Stimulated activated CD4-positive, alpha-beta T cell treated with anti-CD3 and anti-CD28 coated beads, Interleukin-15, amount 100 ng/mL, for 1 hour (primary cell): Measurements from ENCODE around the gene KSR1.
A peak's percentile ranks its signal among the peaks of the same experiment; 100 is the strongest.
"Not testable (repeated sequence)": the region's sequence is repeated elsewhere in the genome, so short reads cannot be mapped to it uniquely, and the experiment has no call there.

Experiments used
- DNase-seq, 2 donors: peaks; one replicate each; pipeline ENCODE4 v3.0.0-alpha.2; 2020; ENCODE audit warnings: low read depth in 1 of 2, low spot score in 1 of 2

The KSR1 gene

GRCh38 chr17:27653449-27653971 lies 197.3 kb downstream of the KSR1 start:
- DNase-seq, result not testable (repeated sequence)

GRCh38 chr17:27654136-27654535 lies 197.9 kb downstream of the KSR1 start:
- no peak for DNase-seq

GRCh38 chr17:27654654-27655524 lies 198.6 kb downstream of the KSR1 start:
- peak; percentile 23 to 55 for DNase-seq

GRCh38 chr17:27655525-27656111 lies 199.4 kb downstream of the KSR1 start:
- DNase-seq, result not testable (repeated sequence)

GRCh38 chr17:27656620-27657019 lies 200.4 kb downstream of the KSR1 start:
- DNase-seq, result not testable (repeated sequence)

- no peak for DNase-seq
These were observed 201.4 kb downstream of the KSR1 start for GRCh38 chr17:27657620-27658019.

GRCh38 chr17:27659683-27660082 lies 203.4 kb downstream of the KSR1 start:
- no peak for DNase-seq

GRCh38 chr17:27660436-27660835 lies 204.2 kb downstream of the KSR1 start:
- no peak for DNase-seq

- no peak for DNase-seq
These were observed 207.8 kb downstream of the KSR1 start for GRCh38 chr17:27663936-27664605.

GRCh38 chr17:27664606-27664965 lies 208.3 kb downstream of the KSR1 start:
- DNase-seq, result no peak

GRCh38 chr17:27665549-27665948 lies 209.3 kb downstream of the KSR1 start:
- no peak for DNase-seq

GRCh38 chr17:27666270-27666669 lies 210.0 kb downstream of the KSR1 start:
- not testable (repeated sequence) for DNase-seq

- DNase-seq, result no peak
These were observed 210.7 kb downstream of the KSR1 start for GRCh38 chr17:27666831-27667560.

- DNase-seq, result no peak
These were observed 211.6 kb downstream of the KSR1 start for GRCh38 chr17:27667656-27668487.

- no peak for DNase-seq
These were observed 212.2 kb downstream of the KSR1 start for GRCh38 chr17:27668488-27668823.

GRCh38 chr17:27669136-27669535 lies 212.9 kb downstream of the KSR1 start:
- no peak for DNase-seq

- DNase-seq, result no peak
These were observed 213.6 kb downstream of the KSR1 start for GRCh38 chr17:27669850-27670249.

GRCh38 chr17:27670791-27671590 lies 214.7 kb downstream of the KSR1 start:
- no peak for DNase-seq

- no peak for DNase-seq
These were observed 215.3 kb downstream of the KSR1 start for GRCh38 chr17:27671591-27671910.

- not testable (repeated sequence) for DNase-seq
These were observed 215.8 kb downstream of the KSR1 start for GRCh38 chr17:27671977-27672480.
